HG02884 (cell line): ENCODE measurements around the gene C3orf20.

ENCODE experiments used
- ATAC-seq: cut with Tn5 transposase; IDR thresholded peaks from one replicate; pipeline ENCODE4 v1.9.1; 2021; ENCODE audit warnings: mild to moderate bottlenecking, moderate library complexity; ENCODE audit not compliant: unreplicated experiment

C3orf20 gene

GRCh38 chr3:14810070-14810791, 135.3 kb downstream of the C3orf20 start:
- ATAC-seq = no peak

GRCh38 chr3:14810801-14811661, 136.1 kb downstream of the C3orf20 start:
- no peak for ATAC-seq

GRCh38 chr3:14811684-14812083, 136.7 kb downstream of the C3orf20 start:
- no peak for ATAC-seq

- no peak for ATAC-seq
Observed at GRCh38 chr3:14812196-14812790, 137.4 kb downstream of the C3orf20 start.

- ATAC-seq = no peak
Observed at GRCh38 chr3:14814411-14814871, 139.5 kb downstream of the C3orf20 start.

- no peak for ATAC-seq
Observed at GRCh38 chr3:14816359-14816758, 141.4 kb downstream of the C3orf20 start.

- no peak for ATAC-seq
Observed at GRCh38 chr3:14818804-14819500, 144.0 kb downstream of the C3orf20 start, which contains the start of gene FGD5. Gene FGD5, plus strand, starts transcription at chr3:14818962. Its CDS starts 110 bp downstream, at chr3:14819072.

GRCh38 chr3:14819671-14820070, 144.7 kb downstream of the C3orf20 start:
- ATAC-seq = no peak

GRCh38 chr3:14820156-14820555, 145.2 kb downstream of the C3orf20 start:
- no peak for ATAC-seq

- no peak for ATAC-seq
Observed at GRCh38 chr3:14821151-14821550, 146.2 kb downstream of the C3orf20 start.

- ATAC-seq = no peak
Observed at GRCh38 chr3:14822134-14822533, 147.2 kb downstream of the C3orf20 start.
